Dedifferentiated amniotic fluid mesenchymal stem cell (primary cell): ENCODE results near the gene EPB41L1.
A peak's percentile ranks its signal among the peaks of the same experiment; 100 is the strongest.

Experiments
- DNase-seq: peaks from one replicate; pipeline ENCODE4 v3.0.0-alpha.2; 2016; ENCODE audit errors: extremely low spot score

Gene EPB41L1

DNA sequence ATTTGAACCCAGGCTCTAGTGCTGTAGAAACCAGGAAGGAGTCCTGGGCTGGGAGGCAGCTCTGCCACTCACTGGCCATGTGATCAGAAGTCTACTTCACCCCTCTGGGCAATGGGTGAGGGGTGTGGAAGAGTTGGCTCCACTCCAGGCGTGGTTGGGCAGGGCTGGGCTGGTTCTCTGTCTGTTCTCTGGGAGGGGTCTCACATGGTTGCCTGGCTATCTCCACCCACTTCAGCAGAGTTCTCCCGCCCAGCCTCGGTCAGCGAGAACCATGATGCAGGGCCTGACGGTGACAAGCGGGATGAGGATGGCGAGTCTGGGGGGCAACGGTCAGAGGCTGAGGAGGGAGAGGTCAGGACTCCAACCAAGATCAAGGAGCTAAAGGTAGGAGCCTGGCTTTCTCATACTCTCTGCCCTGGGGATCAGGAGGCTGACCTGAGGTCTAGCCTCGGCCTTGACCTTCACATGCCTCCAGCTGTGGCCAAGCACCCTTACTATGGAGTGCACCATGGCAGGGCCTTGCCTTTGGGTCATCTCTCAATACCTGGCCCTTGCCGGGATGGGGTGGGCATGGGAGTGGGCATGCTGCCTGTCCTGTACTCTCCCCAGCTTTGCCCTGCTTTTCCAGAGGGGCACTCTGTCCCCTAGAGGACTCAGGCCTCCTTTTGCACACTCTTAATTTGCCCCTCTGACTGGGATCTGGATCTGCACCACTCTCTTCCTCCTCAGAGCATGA is 39.6 kb downstream of the EPB41L1 start:
- DNase-seq, result no peak

- no peak for DNase-seq
These were observed 42.1 kb downstream of the EPB41L1 start for GRCh38 chr20:36196676-36197075.

DNA sequence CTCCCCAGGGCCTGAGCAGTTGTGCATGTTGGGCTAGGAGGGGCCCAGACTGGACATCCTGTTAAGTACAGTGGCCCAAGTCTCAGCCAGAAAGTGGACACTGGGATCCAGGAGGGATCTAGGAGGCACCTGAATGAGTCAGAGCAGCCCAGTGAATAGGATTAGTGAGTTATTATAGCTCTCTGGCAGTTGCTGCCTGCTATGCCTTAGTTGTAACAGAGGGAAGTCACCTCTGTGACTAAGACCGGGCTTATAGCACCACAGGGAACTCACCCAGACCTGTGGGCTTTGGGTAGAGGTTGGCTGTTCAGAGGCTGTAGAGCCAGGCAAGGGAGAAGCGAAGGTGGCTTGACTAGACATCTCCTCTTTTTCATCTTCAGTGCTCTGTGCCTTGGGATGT is 42.7 kb downstream of the EPB41L1 start:
- no peak for DNase-seq

DNA sequence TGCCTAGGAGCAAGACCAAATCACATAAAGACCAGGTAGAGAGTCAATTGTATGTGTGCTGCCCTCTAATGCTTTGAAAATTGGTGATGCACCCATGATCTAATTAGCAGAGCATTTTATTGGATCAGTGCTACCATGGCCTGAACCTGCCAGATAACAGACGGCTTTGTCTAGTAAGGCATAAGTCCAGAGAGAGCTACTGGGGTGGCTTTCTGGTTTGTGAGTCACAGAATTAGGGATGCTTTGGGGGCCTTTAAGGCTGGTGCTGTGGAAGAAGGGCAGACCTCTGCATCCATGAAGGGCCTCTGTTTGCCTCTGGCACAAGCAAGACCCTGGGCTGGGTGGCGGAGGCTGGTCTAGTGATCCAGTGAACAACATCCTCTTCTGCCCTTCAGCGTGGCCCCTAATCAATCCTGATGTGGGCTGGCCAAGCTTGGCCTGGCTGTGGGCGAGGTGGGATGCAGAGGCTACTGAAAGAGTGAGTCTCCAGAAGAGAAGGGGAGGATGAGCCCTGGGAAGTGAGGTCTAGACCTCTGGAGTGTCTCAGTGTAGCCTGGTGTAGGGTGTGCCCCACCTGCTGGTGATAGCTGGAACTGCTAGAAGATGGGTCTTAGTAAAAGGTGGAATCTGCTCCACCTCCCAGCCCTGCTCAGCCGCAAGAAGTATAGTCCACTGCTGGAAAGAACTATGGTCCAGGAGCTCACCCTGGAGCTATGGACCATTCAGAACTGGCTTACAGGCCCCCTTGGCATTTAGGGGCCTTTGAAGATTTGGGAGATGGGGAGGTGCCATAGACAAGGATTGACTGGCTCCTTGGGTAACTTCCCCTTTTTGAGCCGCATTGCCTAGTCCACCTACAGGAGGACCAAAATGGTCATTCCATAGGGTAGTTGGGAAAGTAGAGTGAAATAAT is 45.1 kb downstream of the EPB41L1 start:
- DNase-seq, result peak; percentile 71

- no peak for DNase-seq
These were observed 45.9 kb downstream of the EPB41L1 start for GRCh38 chr20:36200451-36200850.

- DNase-seq, result no peak
These were observed 46.7 kb downstream of the EPB41L1 start for GRCh38 chr20:36201198-36201597.

GRCh38 chr20:36202891-36203338 is 48.4 kb downstream of the EPB41L1 start:
- DNase-seq, result no peak

- no peak for DNase-seq
These were observed 49.3 kb downstream of the EPB41L1 start for GRCh38 chr20:36203861-36204260.

DNA sequence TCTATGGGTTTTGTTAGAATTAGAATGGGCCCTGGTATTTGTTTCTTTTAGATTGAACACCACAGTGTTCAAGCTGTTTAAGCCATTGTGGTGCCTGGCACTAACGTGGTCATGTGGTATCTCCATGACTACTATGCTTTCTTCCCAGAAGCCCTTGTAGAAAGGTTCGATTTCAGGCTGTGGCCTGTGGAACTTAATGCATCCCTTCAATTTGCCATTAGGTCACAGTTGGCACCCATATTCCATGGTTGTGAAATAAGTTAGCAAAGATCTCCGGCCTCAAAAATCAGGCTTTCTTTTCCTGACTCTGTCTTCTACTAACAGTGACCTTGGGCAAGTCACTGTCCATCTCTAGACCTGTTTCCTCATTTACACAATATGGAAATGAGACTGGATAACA is 50.5 kb downstream of the EPB41L1 start:
- no peak for DNase-seq

DNA sequence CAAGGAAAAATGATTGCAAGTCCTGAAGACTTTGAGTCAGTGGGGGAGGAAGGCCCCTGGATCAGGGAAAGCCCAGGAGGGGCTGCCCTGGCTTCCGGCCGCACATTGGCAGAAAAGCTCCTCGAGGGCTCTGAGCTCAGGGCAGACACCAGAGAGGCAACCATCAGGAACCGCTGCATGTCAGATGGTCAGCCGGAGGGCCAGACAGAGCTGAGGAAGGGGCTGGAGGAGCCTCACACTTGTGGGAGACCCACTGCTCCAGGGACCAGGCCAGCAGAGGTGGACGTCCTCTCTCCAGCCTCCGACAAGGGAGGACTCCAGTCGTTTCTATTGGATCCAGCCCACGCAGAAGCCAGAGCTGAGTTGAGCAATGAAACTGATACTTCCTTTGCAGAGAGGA is 51.5 kb downstream of the EPB41L1 start:
- no peak for DNase-seq

GRCh38 chr20:36206641-36207040 is 52.1 kb downstream of the EPB41L1 start:
- no peak for DNase-seq

DNA sequence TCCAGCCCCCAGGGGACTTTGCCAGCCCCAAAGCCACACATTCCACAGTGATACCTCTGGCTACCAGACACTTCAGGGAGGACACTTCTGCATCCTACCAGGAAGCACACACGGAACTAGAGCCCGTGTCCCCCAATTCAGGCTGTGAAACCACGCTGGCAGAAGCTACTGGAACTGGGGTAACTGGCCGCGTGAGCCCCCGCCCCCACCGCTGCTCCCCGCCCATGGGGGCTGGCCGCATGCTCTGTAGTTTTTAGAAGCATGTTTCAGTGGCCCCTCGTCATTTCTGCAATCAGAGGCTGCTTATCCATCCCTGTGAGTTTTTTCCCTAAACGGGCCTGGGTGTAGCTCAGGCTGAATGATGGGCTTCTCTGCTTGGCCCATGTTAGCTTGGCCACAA is 53.1 kb downstream of the EPB41L1 start:
- no peak for DNase-seq

- DNase-seq, result no peak
These were observed 53.7 kb downstream of the EPB41L1 start for GRCh38 chr20:36208257-36208656.

DNA sequence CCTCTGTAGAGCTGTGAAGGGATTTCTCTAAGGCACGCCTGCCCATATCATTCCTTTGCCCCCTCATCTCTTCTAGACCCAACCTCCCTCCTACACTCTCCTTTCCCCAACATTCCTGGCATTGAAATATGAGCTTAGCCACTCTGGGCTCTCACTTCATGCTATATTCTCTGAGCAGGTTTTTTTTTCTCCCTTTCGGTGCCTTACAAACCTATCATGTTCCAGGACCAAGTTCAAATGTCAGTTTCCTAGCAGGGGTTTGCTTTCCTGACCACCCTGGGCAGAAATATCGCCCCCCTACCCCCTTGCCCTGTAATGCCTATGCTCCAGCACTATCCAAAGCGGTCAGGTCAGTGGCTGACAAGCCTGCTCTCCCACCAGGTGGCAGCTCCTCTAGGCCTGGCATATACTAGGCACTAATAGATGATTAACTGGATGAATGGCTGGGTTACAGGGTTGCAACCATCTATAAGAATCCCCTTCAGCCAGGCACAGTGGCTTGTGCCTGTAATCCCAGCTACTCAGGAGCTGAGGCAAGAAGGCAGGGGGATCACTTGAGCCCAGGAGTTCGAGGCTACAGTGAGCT is 56.0 kb downstream of the EPB41L1 start:
- no peak for DNase-seq

- no peak for DNase-seq
These were observed 58.8 kb downstream of the EPB41L1 start for GRCh38 chr20:36213362-36213761.

DNA sequence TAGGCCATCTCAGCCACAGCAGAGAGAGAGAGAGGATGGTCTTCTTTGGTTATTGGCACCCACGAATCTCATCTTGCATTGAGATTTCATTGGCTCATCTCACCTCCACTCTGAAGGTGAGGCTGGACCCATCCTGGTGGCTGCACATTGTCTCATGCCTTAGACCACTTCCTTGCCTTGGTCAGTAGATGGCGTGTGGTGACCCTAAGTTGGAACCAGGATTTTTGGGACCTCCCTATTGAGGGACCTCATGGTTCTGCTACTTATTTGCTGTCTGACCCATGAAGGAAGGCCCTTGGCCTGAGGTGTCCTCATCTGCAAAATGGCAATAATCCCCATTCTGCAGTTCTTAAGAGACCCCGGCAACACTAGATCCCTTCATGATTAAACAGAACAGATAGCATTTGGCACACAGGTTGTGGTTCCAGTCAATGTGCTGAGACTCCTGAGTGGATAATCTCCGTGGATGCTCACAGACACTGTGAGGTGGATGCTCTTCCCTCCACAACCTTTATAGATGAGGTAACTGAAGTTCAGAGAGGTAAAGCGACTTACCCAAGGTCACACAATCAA is 60.2 kb downstream of the EPB41L1 start:
- no peak for DNase-seq

DNA sequence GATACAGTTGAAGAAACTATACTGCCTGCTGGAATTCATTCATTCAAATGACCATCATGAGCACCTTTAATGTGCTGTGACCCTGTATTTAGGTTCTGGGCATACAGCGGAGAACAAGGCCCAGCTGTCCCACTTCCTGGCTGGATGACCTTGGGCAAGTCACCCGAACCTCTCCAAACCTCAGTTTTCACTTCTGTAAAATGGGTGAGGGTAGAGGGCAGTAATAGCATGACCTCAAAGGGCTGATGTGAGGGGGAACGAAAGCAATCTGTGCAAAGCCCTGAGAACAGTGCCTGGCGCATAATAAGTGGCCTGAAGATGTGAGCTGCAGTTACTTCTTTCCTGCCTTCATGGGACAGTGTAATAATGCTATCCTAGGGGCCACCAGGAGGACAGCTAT is 61.2 kb downstream of the EPB41L1 start:
- no peak for DNase-seq

DNA sequence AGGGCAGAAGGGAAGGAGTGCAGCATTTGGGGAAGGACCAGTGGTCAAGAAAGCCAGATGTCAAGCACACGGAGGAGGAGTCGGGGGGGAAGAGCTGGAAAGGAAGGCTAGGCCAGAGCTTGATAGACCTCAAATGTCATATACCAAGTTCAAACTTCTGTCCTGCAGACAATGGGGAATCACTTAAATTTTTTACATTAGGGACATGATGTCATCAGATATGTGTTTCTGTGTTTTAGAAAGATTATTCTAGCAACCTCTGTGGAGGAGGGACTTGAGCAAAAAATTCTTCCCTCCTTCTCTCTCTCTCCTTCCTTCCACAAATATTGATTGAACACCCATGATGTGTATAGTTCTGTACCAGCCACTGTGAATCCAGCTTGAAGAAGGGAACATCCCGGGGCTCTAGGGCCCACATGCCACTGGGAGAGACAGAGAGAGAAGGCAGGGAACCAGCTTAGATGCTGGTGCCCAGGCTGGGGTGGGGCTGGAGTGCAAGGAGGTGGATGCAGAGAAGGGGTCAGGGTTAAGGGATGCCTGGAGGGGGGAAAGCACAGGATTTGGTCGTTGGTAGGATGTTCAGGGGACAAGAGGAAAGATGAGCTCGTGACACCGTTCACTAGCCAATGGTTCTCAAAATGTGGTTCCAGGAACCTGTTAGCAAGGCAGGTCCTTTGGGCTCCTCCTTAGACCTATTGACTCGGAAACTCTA is 61.9 kb downstream of the EPB41L1 start:
- DNase-seq, result no peak

DNA sequence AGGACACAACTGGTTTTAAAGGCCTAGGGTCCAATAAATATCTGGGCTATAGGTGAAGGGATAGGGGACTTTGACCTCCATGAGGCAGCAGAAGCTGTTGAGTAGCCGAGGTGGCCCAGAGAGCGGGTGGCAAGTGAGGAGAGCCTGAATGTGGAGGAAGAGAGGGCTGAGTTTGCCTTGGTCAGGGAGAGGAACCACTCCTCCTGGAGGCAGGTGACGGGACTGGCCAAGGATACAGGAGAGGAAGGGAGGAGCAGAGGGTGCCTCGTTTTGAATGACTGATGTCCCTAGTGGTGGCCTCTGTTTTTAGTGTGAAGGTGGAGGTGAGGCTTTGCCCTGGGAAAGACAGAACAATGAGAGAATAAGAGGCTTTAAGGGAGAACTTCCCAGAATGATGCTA is 62.7 kb downstream of the EPB41L1 start:
- DNase-seq, result no peak

DNA sequence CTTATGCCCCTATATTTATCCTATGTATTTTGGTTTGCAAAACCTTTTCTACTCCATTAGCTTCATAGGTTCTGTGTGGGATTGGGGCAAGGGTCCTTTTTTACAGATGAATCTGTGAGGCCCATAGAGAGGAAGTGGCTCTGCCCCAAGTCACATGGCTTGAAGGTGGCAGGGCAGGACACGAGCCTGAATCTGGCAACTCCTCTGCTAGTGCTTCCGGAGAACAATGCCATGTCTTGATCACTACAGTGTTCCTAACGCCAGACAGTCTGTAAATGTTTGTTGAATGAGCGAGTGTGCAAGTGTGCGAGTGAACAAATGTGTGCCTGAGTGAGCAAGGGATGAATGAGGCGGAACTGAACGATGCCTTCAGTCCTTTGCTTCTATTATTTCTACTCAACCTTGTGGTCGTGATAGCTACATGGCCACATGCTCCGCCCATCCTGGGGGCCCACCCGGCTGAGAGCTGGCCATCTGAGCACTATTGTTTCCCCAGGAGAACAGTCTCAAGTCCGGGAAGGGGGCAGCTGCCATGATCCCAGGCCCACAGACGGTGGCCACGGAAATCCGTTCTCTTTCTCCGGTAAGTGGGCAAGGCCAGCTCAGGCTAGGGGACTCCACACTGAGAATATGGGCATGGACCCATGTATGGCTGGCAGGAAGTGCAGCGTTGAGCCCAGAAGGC is 64.0 kb downstream of the EPB41L1 start:
- no peak for DNase-seq

GRCh38 chr20:36219671-36220220 is 65.2 kb downstream of the EPB41L1 start:
- no peak for DNase-seq
